Stimulated activated CD8-positive, alpha-beta memory T cell treated with anti-CD3 and anti-CD28 coated beads, Interleukin-7, amount 100 ng/mL, for 4 hours (primary cell): ENCODE data around the gene TBCEL.
"Not testable (repeated sequence)": the region's sequence is repeated elsewhere in the genome, so short reads cannot be mapped to it uniquely, and the experiment has no call there.

Experiments used
- DNase-seq, 2 donors: peaks; one replicate each; pipeline ENCODE4 v3.0.0-alpha.2; 2020; ENCODE audit warnings: low read depth in 2 of 2

TBCEL gene

GRCh38 chr11:121023848-121024751, at the start of gene TBCEL:
Gene TBCEL (plus strand): TSS chr11:121024102. CDS start chr11:121045691, 21,589 bp downstream.
- DNase-seq: peak; percentile 60 to 75

GRCh38 chr11:120974466-120974865, 49.4 kb upstream of the TBCEL start:
- no peak for DNase-seq

GRCh38 chr11:120974965-120975364, 48.9 kb upstream of the TBCEL start:
- DNase-seq: no peak

GRCh38 chr11:120977266-120978137, 46.4 kb upstream of the TBCEL start:
- no peak for DNase-seq

GRCh38 chr11:120978701-120979100, 45.2 kb upstream of the TBCEL start:
- DNase-seq: no peak

GRCh38 chr11:120985718-120986569, 38.0 kb upstream of the TBCEL start:
- peak in 1 of 2 donors; percentile 13 for DNase-seq

- DNase-seq: no peak
Measured at GRCh38 chr11:120988603-120989002, 35.3 kb upstream of the TBCEL start.

GRCh38 chr11:120991830-120992686, 31.8 kb upstream of the TBCEL start:
- no peak for DNase-seq

GRCh38 chr11:120994091-120994859, 29.6 kb upstream of the TBCEL start:
- no peak for DNase-seq

- DNase-seq: no peak
Measured at GRCh38 chr11:120995184-120995583, 28.7 kb upstream of the TBCEL start.

- no peak for DNase-seq
Measured at GRCh38 chr11:120996973-120997372, 26.9 kb upstream of the TBCEL start.

- no peak for DNase-seq
Measured at GRCh38 chr11:120998581-120998980, 25.3 kb upstream of the TBCEL start.

GRCh38 chr11:121004206-121004840, 19.6 kb upstream of the TBCEL start:
- no peak for DNase-seq

- DNase-seq: no peak
Measured at GRCh38 chr11:121006922-121007321, 17.0 kb upstream of the TBCEL start.

- DNase-seq: no peak
Measured at GRCh38 chr11:121008551-121008950, 15.4 kb upstream of the TBCEL start.

GRCh38 chr11:121012091-121012490, 11.8 kb upstream of the TBCEL start:
- DNase-seq: no peak

- no peak for DNase-seq
Measured at GRCh38 chr11:121018746-121019145, 5.2 kb upstream of the TBCEL start.

- not testable (repeated sequence) for DNase-seq
Measured at GRCh38 chr11:121021718-121022117, 2.2 kb upstream of the TBCEL start.

GRCh38 chr11:121024989-121025388, 1.1 kb downstream of the TBCEL start:
- no peak for DNase-seq
